A549 (cell line): ENCODE results near the gene SH3BGRL2. TPM values are rescaled to one million over a fixed set of nuclear protein-coding genes. Genes with fewer than 3 reads are reported as not detected.

ENCODE experiments used
- ATAC-seq, 2 experiments: fragments of 200-7000 bp in 1 of 2; fragments of >200 bp in 1 of 2; cut with Nextera tagmentation in 1 of 2; cut with Tn5 transposase in 1 of 2; 3 replicates each; pipeline versions ENCODE4 v1.8.0 to v1.9.1; 2018 to 2020; ENCODE audit warnings: mild to moderate bottlenecking in 1 of 2, moderate library complexity in 1 of 2
- CTCF ChIA-PET: fragments of 300-600 bp; sonication (Branson Sonifier 250); formaldehyde crosslinking; extraction: SDS; loops from one replicate; lab custom pipeline; 2021; ENCODE audit warnings: antibody characterized with exemption, inconsistent platforms; lab: Yijun Ruan, JAX
- POLR2A ChIA-PET: fragments of 350-600 bp; formaldehyde crosslinking; extraction: SDS; loops from one replicate; lab custom pipeline; 2021; ENCODE audit warnings: antibody characterized with exemption, inconsistent platforms; lab: Yijun Ruan, JAX
- DNase-seq, 2 experiments: peaks; one replicate each; pipeline versions ENCODE4 v3.0.0 to v3.0.0-alpha.2; 2011 to 2016; ENCODE audit warnings: low read depth in 1 of 2, low spot score in 1 of 2
- FAIRE-seq: peaks from 2 replicates; lab custom pipeline; 2011; peaks lifted over from hg19 to GRCh38; lab: Jason Lieb, UNC
- H3K27ac ChIP-seq, 2 experiments: fragments of >200 bp; sonication (Bioruptor Twin); formaldehyde crosslinking; 3 replicates each; pipeline ENCODE4 v1.5.1; 2016 to 2017
- H3K4me1 ChIP-seq: fragments of >200 bp; sonication (Bioruptor Twin); formaldehyde crosslinking; 3 replicates; pipeline ENCODE4 v1.6.1; 2016
- H3K4me2 ChIP-seq: fragments of >200 bp; sonication (Bioruptor Twin); formaldehyde crosslinking; 3 replicates; pipeline ENCODE4 v1.6.1; 2016
- H3K4me3 ChIP-seq: fragments of >200 bp; sonication (Bioruptor Twin); formaldehyde crosslinking; 3 replicates; pipeline ENCODE4 v1.5.1; 2016
- H3K9me3 ChIP-seq: fragments of >200 bp; sonication (Bioruptor Twin); formaldehyde crosslinking; 3 replicates; pipeline ENCODE4 v1.6.1; 2016
- CBX8 ChIP-seq: fragments of 200-600 bp; sonication (generic); IDR thresholded peaks from 2 replicates; pipeline ENCODE4 v1.6.1; 2016
- CEBPB ChIP-seq, 2 experiments: fragments of >200 bp in 1 of 2; sonication (Bioruptor Twin) in 1 of 2; formaldehyde crosslinking in 1 of 2; IDR thresholded peaks; 2 replicates each; pipeline ENCODE4 v1.6.1; 2012 to 2016
- CHD2 ChIP-seq: fragments of 150-350 bp; IDR thresholded peaks from 2 replicates; pipeline ENCODE4 v1.6.1; 2014; ENCODE audit warnings: low read length; ENCODE audit not compliant: partially characterized antibody
- E2F6 ChIP-seq: IDR thresholded peaks from 2 replicates; pipeline ENCODE4 v1.6.1; 2012; ENCODE audit warnings: low read depth, borderline replicate concordance
- EHMT2 ChIP-seq: fragments of 200-600 bp; sonication (generic); IDR thresholded peaks from 2 replicates; pipeline ENCODE4 v1.6.1; 2016; ENCODE audit warnings: antibody characterized with exemption, low read depth, mild to moderate bottlenecking, moderate library complexity
- EP300 ChIP-seq, 2 experiments: fragments of >200 bp; sonication (Bioruptor Twin); formaldehyde crosslinking; IDR thresholded peaks; 2 replicates in 1 of 2; 3 replicates in 1 of 2; pipeline ENCODE4 v1.6.1; 2016 to 2017
- FOSL2 ChIP-seq, 2 experiments: fragments of 450-650 bp in 1 of 2; fragments of >200 bp in 1 of 2; sonication (Bioruptor Twin) in 1 of 2; formaldehyde crosslinking; IDR thresholded peaks; 2 replicates each; pipeline versions ENCODE4 v1.5.0 to v1.6.1; 2016 to 2020; ENCODE audit warnings: mild to moderate bottlenecking in 1 of 2, moderate library complexity in 1 of 2
- FOXS1 ChIP-seq: fragments of 250-450 bp; sonication (Bioruptor Pico); IDR thresholded peaks from 2 replicates; pipeline ENCODE4 v1.5.0; 2020; ENCODE audit warnings: mild to moderate bottlenecking, moderate library complexity
- HDAC2 ChIP-seq: fragments of 200-600 bp; sonication (generic); IDR thresholded peaks from 2 replicates; pipeline ENCODE4 v1.6.1; 2016
- HES2 ChIP-seq: fragments of >200 bp; sonication (Bioruptor Twin); formaldehyde crosslinking; IDR thresholded peaks from 2 replicates; pipeline ENCODE4 v1.6.1; 2016
- HEYL ChIP-seq: fragments of 250-450 bp; sonication (Bioruptor Pico); IDR thresholded peaks from 2 replicates; pipeline ENCODE4 v1.8.0; 2021; ENCODE audit warnings: mild to moderate bottlenecking, moderate library complexity
- HOXA7 ChIP-seq: fragments of 250-450 bp; sonication (Bioruptor Pico); IDR thresholded peaks from 2 replicates; pipeline ENCODE4 v1.5.0; 2020; ENCODE audit warnings: mild to moderate bottlenecking, moderate library complexity
- JUNB ChIP-seq: fragments of >200 bp; sonication (Bioruptor Twin); formaldehyde crosslinking; IDR thresholded peaks from 2 replicates; pipeline ENCODE4 v1.6.1; 2016
- KDM5A ChIP-seq: fragments of 200-600 bp; sonication (generic); IDR thresholded peaks from 2 replicates; pipeline ENCODE4 v1.6.1; 2016; ENCODE audit warnings: antibody characterized with exemption, mild to moderate bottlenecking
- MAFK ChIP-seq: fragments of 450-650 bp; IDR thresholded peaks from 2 replicates; pipeline ENCODE4 v1.6.1; 2014; ENCODE audit not compliant: partially characterized antibody
- MAZ ChIP-seq: fragments of 150-350 bp; IDR thresholded peaks from 2 replicates; pipeline ENCODE4 v1.6.1; 2014; ENCODE audit warnings: antibody characterized with exemption, low read depth, low read length, borderline replicate concordance
- MYC ChIP-seq: IDR thresholded peaks from 2 replicates; pipeline ENCODE4 v1.6.1; 2012; ENCODE audit warnings: mild to moderate bottlenecking, inconsistent platforms, low read length, improper control_type of control experiment, borderline replicate concordance
- NFE2L2 ChIP-seq: fragments of 150-350 bp; conservative IDR thresholded peaks from 2 replicates; pipeline ENCODE4 v1.6.1; 2014; ENCODE audit warnings: low read length
- POLR2AphosphoS2 ChIP-seq: conservative IDR thresholded peaks from 2 replicates; pipeline ENCODE4 v1.6.1; 2012; ENCODE audit warnings: low read length, improper control_type of control experiment, inconsistent platforms
- RAD21 ChIP-seq, 2 experiments: fragments of >200 bp in 1 of 2; sonication (Bioruptor Twin) in 1 of 2; formaldehyde crosslinking in 1 of 2; IDR thresholded peaks in 1 of 2; conservative IDR thresholded peaks in 1 of 2; 2 replicates in 1 of 2; 3 replicates in 1 of 2; pipeline ENCODE4 v1.6.1; 2012 to 2018; ENCODE audit warnings: inconsistent platforms in 1 of 2
- SMC3 ChIP-seq: fragments of >200 bp; sonication (Bioruptor Twin); formaldehyde crosslinking; IDR thresholded peaks from 3 replicates; pipeline ENCODE4 v1.6.1; 2018; ENCODE audit warnings: inconsistent platforms
- TP53 ChIP-seq: fragments of 250-450 bp; sonication (Bioruptor Pico); IDR thresholded peaks from 2 replicates; pipeline ENCODE4 v1.5.0; 2021; ENCODE audit warnings: mild to moderate bottlenecking, moderate library complexity
- ZC3H11A ChIP-seq: fragments of 450-650 bp; IDR thresholded peaks from 2 replicates; pipeline ENCODE4 v1.6.1; 2014; ENCODE audit warnings: antibody characterized with exemption, mild to moderate bottlenecking
- ZFP36 ChIP-seq: fragments of 450-650 bp; IDR thresholded peaks from 2 replicates; pipeline ENCODE4 v1.6.1; 2014; ENCODE audit warnings: borderline replicate concordance; ENCODE audit not compliant: partially characterized antibody
- WGBS: methylation state at CpG from one replicate; pipeline ENCODE4 v1.1.6; 2017; ENCODE audit errors: missing lambda C conversion rate; 5-methylcytosine and 5-hydroxymethylcytosine counted together
- polyA plus RNA-seq, 4 experiments: library from polyadenylated mRNA; depleted of rRNA in 3 of 4; stranded (reverse); fragments of >200 nt; fragmentation: RNase III in 1 of 4; extraction: RNeasy Plus Mini Kit Qiagen cat#74134 plus additional on column Dnase treatment in 1 of 4; gene quantifications; 2 replicates in 3 of 4; 3 replicates in 1 of 4; pipeline ENCODE4 v1.2.3, GENCODE V29; 2011 to 2017
- TF ChIP-seq, protein P1 (sequence below): fragments of 250-450 bp; sonication (Bioruptor Pico); IDR thresholded peaks from 2 replicates; pipeline ENCODE4 v1.5.0; 2020; ENCODE audit warnings: low read depth, mild to moderate bottlenecking, moderate library complexity
- TF ChIP-seq, protein P2 (sequence below): IDR thresholded peaks from 2 replicates; pipeline ENCODE4 v1.6.1; 2012
- TF ChIP-seq, protein P3 (sequence below): IDR thresholded peaks from 2 replicates; pipeline ENCODE4 v1.6.1; 2012
- TF ChIP-seq, protein P4 (sequence below): fragments of 250-450 bp; sonication (Bioruptor Pico); IDR thresholded peaks from 2 replicates; pipeline ENCODE4 v1.5.0; 2021; ENCODE audit warnings: mild to moderate bottlenecking, moderate library complexity, borderline replicate concordance

The SH3BGRL2 gene
- polyA plus RNA-seq, 2 of the 4 experiments (the other 2 are of a cell fraction), result 0.48 to 1.9 TPM

GRCh38 chr6:79600313-79600712 lies 30.8 kb upstream of the SH3BGRL2 start:
- no peaks in the 10 kb centered on the region for H3K9me3 ChIP-seq
- no peak overlapping the region for H3K4me3 ChIP-seq
- ChIA-PET CTCF (interaction anchor here (1.0 to 1.6 kb wide), 2 partner anchors 29 to 72 kb away, joined by 3 to 6 read pairs; no protein-coding TSS in a partner anchor), POLR2A (no interaction called here)
- peaks cover 21% of the 10 kb centered on the region for H3K4me1 ChIP-seq
- FAIRE-seq (no peak), DNase-seq (no peak), ATAC-seq (peak; percentile 27 to 37; a peak in 3 of 6 replicates)
- 91% methylated on average over 3 of the region's 3 CpGs for WGBS
- H3K4me2 ChIP-seq, result peak overlapping the region; percentile 70
- H3K27ac ChIP-seq, result peak overlapping the region; percentile 45 to 62; a peak in 4 of 6 replicates
- no peak for TF ChIP-seq HDAC2
- no peak for TF ChIP-seq TP53 (CRISPR knock-in tag)
- TF ChIP-seq ZFP36, result no peak

DNA sequence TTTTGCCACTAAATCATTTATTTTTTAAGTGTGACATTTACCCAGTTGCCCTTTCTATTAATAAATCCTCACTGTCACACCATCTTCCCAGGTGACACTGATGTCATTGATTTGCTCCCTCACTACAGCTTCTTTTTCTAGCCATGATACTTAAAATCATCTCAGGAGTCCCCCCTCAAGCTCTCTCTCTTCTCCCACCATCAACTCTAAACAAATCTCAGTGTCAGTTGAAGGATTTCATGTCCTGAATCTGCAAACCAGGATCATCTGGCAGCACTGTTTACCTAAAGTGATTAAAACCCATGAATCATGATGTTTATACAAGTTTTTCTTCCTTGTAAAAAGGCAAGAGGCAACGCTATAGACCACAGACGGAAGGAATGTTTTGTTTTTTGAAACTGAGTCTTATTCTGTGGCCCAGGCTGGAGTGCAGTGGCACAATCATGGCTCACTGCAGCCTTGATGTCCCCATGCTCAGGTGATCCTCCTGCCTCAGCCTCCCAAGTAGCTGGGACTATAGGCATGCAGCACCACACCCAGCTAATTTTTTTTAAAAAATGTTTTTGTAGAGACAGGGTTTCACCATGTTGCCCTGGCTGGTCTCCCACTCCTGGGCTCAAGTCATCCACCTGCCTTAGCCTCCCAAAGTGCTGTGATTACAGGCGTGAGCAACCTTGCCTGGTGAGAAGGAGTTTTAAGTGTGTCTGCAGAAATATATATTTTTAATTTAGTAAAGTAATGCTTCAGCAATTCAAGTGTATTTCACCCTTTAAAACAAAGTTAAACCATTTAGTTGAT lies 30.1 kb upstream of the SH3BGRL2 start:
- peak overlapping the region; percentile 45 to 63; a peak in 4 of 6 replicates for H3K27ac ChIP-seq

DNA sequence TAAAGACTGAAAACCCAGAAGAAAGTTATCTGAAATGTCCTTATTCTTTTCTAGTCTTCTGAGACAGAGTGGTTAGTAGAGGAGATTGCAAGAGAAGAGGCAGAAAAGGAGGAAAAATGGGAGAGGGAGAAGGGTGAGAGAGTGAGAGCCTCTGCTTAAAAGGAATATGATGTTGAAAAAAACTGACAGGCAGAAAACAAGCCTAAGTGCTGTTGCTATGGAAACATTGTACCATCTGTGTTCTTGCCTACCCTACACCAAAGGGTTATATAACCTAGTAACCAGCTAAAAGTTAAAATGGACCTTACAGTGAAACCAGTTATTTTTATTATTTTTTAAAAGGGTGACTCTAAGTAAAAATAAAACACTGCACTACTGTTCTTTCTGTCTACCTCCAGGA lies 28.3 kb upstream of the SH3BGRL2 start:
- DNase-seq (no peak), FAIRE-seq (no peak), ATAC-seq (no peak)
- H3K4me1 ChIP-seq, result peaks cover 21% of the 10 kb centered on the region
- no peaks in the 10 kb centered on the region for H3K9me3 ChIP-seq
- no peak overlapping the region for H3K4me3 ChIP-seq
- no peak overlapping the region for H3K4me2 ChIP-seq
- ChIA-PET CTCF (interaction anchor here (1.2 kb wide), 1 partner anchor 32 kb away, joined by 3 read pairs; no protein-coding TSS in a partner anchor), POLR2A (no interaction called here)
- no peak overlapping the region for H3K27ac ChIP-seq
- TF ChIP-seq E2F6 (no peak), CHD2 (no peak), RAD21 (conservative IDR thresholded peaks at IDR 0.05 in 1 of 2, IDR thresholded peaks at IDR 0.05 in 1 of 2) (no peak), SMC3 (no peak), HEYL (no peak), CEBPB (IDR thresholded peaks at IDR 0.05) (no peak), NFE2L2 (no peak), FOXS1 (CRISPR knock-in tag) (no peak), TP53 (CRISPR knock-in tag) (no peak), HOXA7 (no peak), POLR2AphosphoS2 (no peak), KDM5A (no peak), HDAC2 (no peak), CBX8 (no peak), HES2 (no peak), EHMT2 (no peak), MAFK (no peak)
- TF ChIP-seq, protein P1, sequence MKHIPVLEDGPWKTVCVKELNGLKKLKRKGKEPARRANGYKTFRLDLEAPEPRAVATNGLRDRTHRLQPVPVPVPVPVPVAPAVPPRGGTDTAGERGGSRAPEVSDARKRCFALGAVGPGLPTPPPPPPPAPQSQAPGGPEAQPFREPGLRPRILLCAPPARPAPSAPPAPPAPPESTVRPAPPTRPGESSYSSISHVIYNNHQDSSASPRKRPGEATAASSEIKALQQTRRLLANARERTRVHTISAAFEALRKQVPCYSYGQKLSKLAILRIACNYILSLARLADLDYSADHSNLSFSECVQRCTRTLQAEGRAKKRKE, result no peak

More for the DNA sequence above, 30.1 kb upstream of the SH3BGRL2 start:
- FAIRE-seq, result no peak
- Histone ChIP-seq H3K4me2 (peak overlapping the region; percentile 70), H3K4me1 (peaks cover 21% of the 10 kb centered on the region), H3K9me3 (no peaks in the 10 kb centered on the region), H3K4me3 (no peak overlapping the region)
- 5% methylated on average over 3 of the region's 3 CpGs for WGBS
- peak; percentile 92 to 94; a peak in 5 of 6 replicates for ATAC-seq
- CTCF ChIA-PET, result interaction anchor here (0.7 to 1.6 kb wide), 3 partner anchors 30 to 721 kb away, joined by 3 to 6 read pairs (median 3); no protein-coding TSS in a partner anchor
- POLR2A ChIA-PET, result no interaction called here
- DNase-seq, result peak; percentile 14 to 68
- TF ChIP-seq MYC (no peak), FOSL2 (IDR thresholded peaks at IDR 0.05) (0 out of 2 replicates have a peak, but pooled peaks have one; percentile 21), FOSL2 (CRISPR knock-in tag; IDR thresholded peaks at IDR 0.05) (peak; percentile 81), CHD2 (no peak), JUNB (peak; percentile 52; the same call in 1 of the 2 replicates), EP300 (IDR thresholded peaks at IDR 0.05) (no peak), SMC3 (no peak), FOXS1 (CRISPR knock-in tag) (peak; percentile 72; the same call in 1 of the 2 replicates), ZC3H11A (no peak), MAZ (no peak), HEYL (no peak)
- TF ChIP-seq, protein P2, sequence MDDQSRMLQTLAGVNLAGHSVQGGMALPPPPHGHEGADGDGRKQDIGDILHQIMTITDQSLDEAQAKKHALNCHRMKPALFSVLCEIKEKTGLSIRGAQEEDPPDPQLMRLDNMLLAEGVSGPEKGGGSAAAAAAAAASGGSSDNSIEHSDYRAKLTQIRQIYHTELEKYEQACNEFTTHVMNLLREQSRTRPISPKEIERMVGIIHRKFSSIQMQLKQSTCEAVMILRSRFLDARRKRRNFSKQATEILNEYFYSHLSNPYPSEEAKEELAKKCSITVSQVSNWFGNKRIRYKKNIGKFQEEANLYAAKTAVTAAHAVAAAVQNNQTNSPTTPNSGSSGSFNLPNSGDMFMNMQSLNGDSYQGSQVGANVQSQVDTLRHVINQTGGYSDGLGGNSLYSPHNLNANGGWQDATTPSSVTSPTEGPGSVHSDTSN, result no peak
- TF ChIP-seq, protein P3, sequence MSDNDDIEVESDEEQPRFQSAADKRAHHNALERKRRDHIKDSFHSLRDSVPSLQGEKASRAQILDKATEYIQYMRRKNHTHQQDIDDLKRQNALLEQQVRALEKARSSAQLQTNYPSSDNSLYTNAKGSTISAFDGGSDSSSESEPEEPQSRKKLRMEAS, result 0 out of 2 replicates have a peak, but pooled peaks have one; percentile 31
- TF ChIP-seq, protein P4, sequence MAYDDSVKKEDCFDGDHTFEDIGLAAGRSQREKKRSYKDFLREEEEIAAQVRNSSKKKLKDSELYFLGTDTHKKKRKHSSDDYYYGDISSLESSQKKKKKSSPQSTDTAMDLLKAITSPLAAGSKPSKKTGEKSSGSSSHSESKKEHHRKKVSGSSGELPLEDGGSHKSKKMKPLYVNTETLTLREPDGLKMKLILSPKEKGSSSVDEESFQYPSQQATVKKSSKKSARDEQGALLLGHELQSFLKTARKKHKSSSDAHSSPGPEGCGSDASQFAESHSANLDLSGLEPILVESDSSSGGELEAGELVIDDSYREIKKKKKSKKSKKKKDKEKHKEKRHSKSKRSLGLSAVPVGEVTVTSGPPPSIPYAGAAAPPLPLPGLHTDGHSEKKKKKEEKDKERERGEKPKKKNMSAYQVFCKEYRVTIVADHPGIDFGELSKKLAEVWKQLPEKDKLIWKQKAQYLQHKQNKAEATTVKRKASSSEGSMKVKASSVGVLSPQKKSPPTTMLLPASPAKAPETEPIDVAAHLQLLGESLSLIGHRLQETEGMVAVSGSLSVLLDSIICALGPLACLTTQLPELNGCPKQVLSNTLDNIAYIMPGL, result no peak
